HG02610 (cell line): ENCODE measurements around the gene CNOT4.

Source experiments
- ATAC-seq: cut with Tn5 transposase; IDR thresholded peaks from one replicate; pipeline ENCODE4 v1.9.1; 2021; ENCODE audit warnings: mild to moderate bottlenecking, moderate library complexity; ENCODE audit not compliant: unreplicated experiment

Gene CNOT4

GRCh38 chr7:135509839-135510591, at the start of gene CNOT4:
CNOT4 (minus strand) TSS chr7:135510102; CDS start chr7:135438331, 71,771 bp downstream.
- ATAC-seq, result peak; percentile 96

- ATAC-seq, result no peak
Measured at GRCh38 chr7:135558881-135559280, 49.0 kb upstream of the CNOT4 start.

- ATAC-seq, result peak; percentile 73
Measured at GRCh38 chr7:135558337-135558767, 48.5 kb upstream of the CNOT4 start.

GRCh38 chr7:135557455-135558336, 47.8 kb upstream of the CNOT4 start, which contains the start of gene NUP205:
NUP205 (plus strand) TSS chr7:135557917; CDS start chr7:135557945, 28 bp downstream.
- ATAC-seq, result peak; percentile 72

GRCh38 chr7:135553346-135553745, 43.4 kb upstream of the CNOT4 start:
- no peak for ATAC-seq

- no peak for ATAC-seq
Measured at GRCh38 chr7:135552148-135552547, 42.2 kb upstream of the CNOT4 start.

- ATAC-seq, result no peak
Measured at GRCh38 chr7:135550196-135550595, 40.3 kb upstream of the CNOT4 start.

GRCh38 chr7:135541029-135541428, 31.1 kb upstream of the CNOT4 start:
- no peak for ATAC-seq

GRCh38 chr7:135539629-135540028, 29.7 kb upstream of the CNOT4 start:
- no peak for ATAC-seq

- ATAC-seq, result no peak
Measured at GRCh38 chr7:135538376-135538775, 28.5 kb upstream of the CNOT4 start.

- no peak for ATAC-seq
Measured at GRCh38 chr7:135537905-135538304, 28.0 kb upstream of the CNOT4 start.

- ATAC-seq, result no peak
Measured at GRCh38 chr7:135537453-135537852, 27.6 kb upstream of the CNOT4 start.

- ATAC-seq, result no peak
Measured at GRCh38 chr7:135536150-135536549, 26.2 kb upstream of the CNOT4 start.

- no peak for ATAC-seq
Measured at GRCh38 chr7:135527025-135527424, 17.1 kb upstream of the CNOT4 start.

GRCh38 chr7:135525426-135525825, 15.5 kb upstream of the CNOT4 start:
- no peak for ATAC-seq

- no peak for ATAC-seq
Measured at GRCh38 chr7:135523146-135523545, 13.2 kb upstream of the CNOT4 start.

GRCh38 chr7:135522509-135522908, 12.6 kb upstream of the CNOT4 start:
- ATAC-seq, result no peak

- ATAC-seq, result no peak
Measured at GRCh38 chr7:135519871-135520270, 10.0 kb upstream of the CNOT4 start.

GRCh38 chr7:135519233-135519688, 9.4 kb upstream of the CNOT4 start:
- no peak for ATAC-seq

- ATAC-seq, result no peak
Measured at GRCh38 chr7:135518748-135519147, 8.8 kb upstream of the CNOT4 start.

- no peak for ATAC-seq
Measured at GRCh38 chr7:135517060-135517459, 7.2 kb upstream of the CNOT4 start.

- no peak for ATAC-seq
Measured at GRCh38 chr7:135514856-135515255, 5.0 kb upstream of the CNOT4 start.
